Transverse colon (tissue), 4 donors: ENCODE measurements around the gene GDE1. TPM values are rescaled to one million over a fixed set of nuclear protein-coding genes. Genes with fewer than 3 reads are reported as not detected.

Experiments used
- DNase-seq: peaks from one replicate; pipeline ENCODE4 v3.0.0-alpha.2; 2019
- H3K27ac ChIP-seq, 4 donors: fragments of 200-600 bp; sonication (generic); 2 replicates each; pipeline ENCODE4 v1.5.1; 2016 to 2018; ENCODE audit warnings: inconsistent platforms in 4 of 4
- H3K27me3 ChIP-seq: fragments of 200-600 bp; sonication (generic); 2 replicates; pipeline ENCODE4 v1.5.1; 2017; ENCODE audit warnings: inconsistent platforms
- H3K36me3 ChIP-seq, 4 donors: fragments of 200-600 bp; sonication (generic); 2 replicates each; pipeline ENCODE4 v1.5.1; 2017 to 2019; ENCODE audit warnings: inconsistent platforms in 4 of 4
- H3K4me1 ChIP-seq, 4 donors: fragments of 200-600 bp; sonication (generic); 2 replicates each; pipeline ENCODE4 v1.5.1; 2017 to 2020; ENCODE audit warnings: inconsistent platforms in 4 of 4
- H3K4me3 ChIP-seq, 4 donors: fragments of 200-600 bp; sonication (generic); 1 replicate in 1 of 4; 2 replicates in 3 of 4; pipeline versions ENCODE4 v1.5.1 to v1.6.1; 2017 to 2019; ENCODE audit warnings: inconsistent platforms in 4 of 4
- H3K9me3 ChIP-seq, 2 donors: fragments of 200-600 bp; sonication (generic); 2 replicates each; pipeline ENCODE4 v1.5.1; 2017 to 2019; ENCODE audit warnings: inconsistent platforms in 2 of 2
- CTCF ChIP-seq, 5 experiments: fragments of 200-600 bp in 3 of 5; fragments of 450-650 bp in 2 of 5; sonication (generic) in 3 of 5; IDR thresholded peaks; 1 replicate in 2 of 5; 2 replicates in 3 of 5; pipeline ENCODE4 v1.5.1; 2016 to 2017; ENCODE audit warnings: antibody characterized with exemption in 5 of 5, inconsistent platforms in 3 of 5, mild to moderate bottlenecking in 2 of 5, moderate library complexity in 1 of 5
- EP300 ChIP-seq: sonication (generic); formaldehyde crosslinking; IDR thresholded peaks from one replicate; pipeline ENCODE4 v1.6.1; 2017; ENCODE audit warnings: antibody characterized with exemption, low read depth
- POLR2A ChIP-seq: fragments of 450-650 bp; IDR thresholded peaks from one replicate; pipeline ENCODE4 v1.6.1; 2016; ENCODE audit warnings: antibody characterized with exemption, mild to moderate bottlenecking, moderate library complexity
- POLR2AphosphoS5 ChIP-seq, 3 donors: sonication (generic); formaldehyde crosslinking; IDR thresholded peaks; one replicate each; pipeline ENCODE4 v1.6.1; 2016; ENCODE audit warnings: antibody characterized with exemption in 3 of 3
- WGBS, 2 donors: methylation state at CpG; one replicate each; pipeline ENCODE4 v1.1.5; 2018; ENCODE audit warnings: low coverage in 1 of 2; 5-methylcytosine and 5-hydroxymethylcytosine counted together
- in situ Hi-C, 4 donors: fragments of 200-750 bp; cut with MboI; loops; one replicate each; pipeline versions ENCODE4 v1.15.0 to v1.15.1; 2017; ENCODE audit warnings: low sequenced_read_pairs in 3 of 4, low pct_ligation_motif_present in 1 of 4, low pct_unique_long_range_greater_than_20kb in 1 of 4
- intact Hi-C: fragments of 100-400 bp; cut with DNase I; formaldehyde crosslinking; loops from one replicate; pipeline ENCODE4 v1.15.1; 2023; ENCODE audit warnings: low total_unique reads
- total RNA-seq, 4 donors: library from RNA; depleted of rRNA; stranded (reverse); fragments of >200 nt; gene quantifications; one replicate each; pipeline ENCODE4 v1.1.0, GENCODE V29; 2016

The GDE1 gene
- total RNA-seq, 4 donors from 2014 or later: 47.5 to 120 (median 96.8) TPM

- H3K27ac ChIP-seq: no peak overlapping the region
- intact Hi-C loops: no loop called here
- H3K4me3 ChIP-seq: no peak overlapping the region
- no peak for DNase-seq
- in situ Hi-C loops: no loop called here
- WGBS, 2 donors: 62 to 65% methylated on average over 2 to 3 of the region's 3 CpGs
- no peak for TF ChIP-seq POLR2A
- TF ChIP-seq POLR2AphosphoS5 (IDR thresholded peaks at IDR 0.05): no peak
- TF ChIP-seq EP300: no peak
- TF ChIP-seq CTCF (IDR thresholded peaks at IDR 0.05): no peak
- H3K9me3 ChIP-seq: no peaks in the 10 kb centered on the region
- no peaks in the 10 kb centered on the region for H3K27me3 ChIP-seq
- peaks cover 0 to 49% (median 18%) of the 10 kb centered on the region in 4 donors for H3K36me3 ChIP-seq
- peaks cover 0 to 6% (median 3%) of the 10 kb centered on the region in 4 donors for H3K4me1 ChIP-seq
Observed at GRCh38 chr16:19542138-19542821, 20.4 kb upstream of the GDE1 start.

GRCh38 chr16:19540241-19540970, 18.5 kb upstream of the GDE1 start:
- Histone ChIP-seq H3K4me1 (peaks cover 0 to 6% (median 3%) of the 10 kb centered on the region in 4 donors), H3K36me3 (peaks cover 0 to 48% (median 11%) of the 10 kb centered on the region in 4 donors), H3K27me3 (no peaks in the 10 kb centered on the region), H3K9me3 (no peaks in the 10 kb centered on the region), H3K4me3 (no peak overlapping the region), H3K27ac (no peak overlapping the region)
- 92 to 94% methylated on average over 6 of the region's 6 CpGs for WGBS, 2 donors
- in situ Hi-C loops: no loop called here
- no peak for DNase-seq
- TF ChIP-seq CTCF (IDR thresholded peaks at IDR 0.05): no peak
- no peak for TF ChIP-seq EP300
- TF ChIP-seq POLR2AphosphoS5 (IDR thresholded peaks at IDR 0.05): no peak
- TF ChIP-seq POLR2A: no peak
- intact Hi-C loops: no loop called here

GRCh38 chr16:19532601-19533000, 10.7 kb upstream of the GDE1 start:
- H3K27me3 ChIP-seq: no peaks in the 10 kb centered on the region
- no peak overlapping the region for H3K27ac ChIP-seq
- no peaks in the 10 kb centered on the region for H3K9me3 ChIP-seq
- TF ChIP-seq EP300 (no peak), POLR2AphosphoS5 (IDR thresholded peaks at IDR 0.05) (no peak), CTCF (IDR thresholded peaks at IDR 0.05) (no peak), POLR2A (no peak)
- no peak for DNase-seq
- no peak overlapping the region for H3K4me3 ChIP-seq
- intact Hi-C loops: no loop called here
- no peaks in the 10 kb centered on the region for H3K4me1 ChIP-seq
- H3K36me3 ChIP-seq: peaks cover 0 to 27% (median 2%) of the 10 kb centered on the region in 4 donors
- WGBS, 2 donors: 88 to 93% methylated on average over 1 of the region's 1 CpG
- in situ Hi-C loops: no loop called here

- in situ Hi-C loops: no loop called here
- 100% methylated on average over 1 to 3 of the region's 3 CpGs for WGBS, 2 donors
- intact Hi-C loops: no loop called here
Observed at GRCh38 chr16:19528666-19529065, 6.8 kb upstream of the GDE1 start.

More at GRCh38 chr16:19528666-19529065, 6.8 kb upstream of the GDE1 start:
- DNase-seq: no peak
- H3K27me3 ChIP-seq: no peaks in the 10 kb centered on the region
- no peak overlapping the region for H3K4me3 ChIP-seq
- H3K4me1 ChIP-seq: peaks cover 0 to 12% (median 4%) of the 10 kb centered on the region in 4 donors
- H3K36me3 ChIP-seq: peaks cover 0 to 14% (median 2%) of the 10 kb centered on the region in 4 donors
- H3K27ac ChIP-seq: no peak overlapping the region
- TF ChIP-seq EP300 (no peak), CTCF (IDR thresholded peaks at IDR 0.05) (no peak), POLR2A (no peak), POLR2AphosphoS5 (IDR thresholded peaks at IDR 0.05) (no peak)
- no peaks in the 10 kb centered on the region for H3K9me3 ChIP-seq
